ENCODE measurements around the gene CACNB2. TPM values are rescaled to one million over a fixed set of nuclear protein-coding genes. Genes with fewer than 3 reads are reported as not detected.

CACNB2 gene
- total RNA-seq: 10 to 100 TPM; 12.5 to 12.7 TPM

DNA sequence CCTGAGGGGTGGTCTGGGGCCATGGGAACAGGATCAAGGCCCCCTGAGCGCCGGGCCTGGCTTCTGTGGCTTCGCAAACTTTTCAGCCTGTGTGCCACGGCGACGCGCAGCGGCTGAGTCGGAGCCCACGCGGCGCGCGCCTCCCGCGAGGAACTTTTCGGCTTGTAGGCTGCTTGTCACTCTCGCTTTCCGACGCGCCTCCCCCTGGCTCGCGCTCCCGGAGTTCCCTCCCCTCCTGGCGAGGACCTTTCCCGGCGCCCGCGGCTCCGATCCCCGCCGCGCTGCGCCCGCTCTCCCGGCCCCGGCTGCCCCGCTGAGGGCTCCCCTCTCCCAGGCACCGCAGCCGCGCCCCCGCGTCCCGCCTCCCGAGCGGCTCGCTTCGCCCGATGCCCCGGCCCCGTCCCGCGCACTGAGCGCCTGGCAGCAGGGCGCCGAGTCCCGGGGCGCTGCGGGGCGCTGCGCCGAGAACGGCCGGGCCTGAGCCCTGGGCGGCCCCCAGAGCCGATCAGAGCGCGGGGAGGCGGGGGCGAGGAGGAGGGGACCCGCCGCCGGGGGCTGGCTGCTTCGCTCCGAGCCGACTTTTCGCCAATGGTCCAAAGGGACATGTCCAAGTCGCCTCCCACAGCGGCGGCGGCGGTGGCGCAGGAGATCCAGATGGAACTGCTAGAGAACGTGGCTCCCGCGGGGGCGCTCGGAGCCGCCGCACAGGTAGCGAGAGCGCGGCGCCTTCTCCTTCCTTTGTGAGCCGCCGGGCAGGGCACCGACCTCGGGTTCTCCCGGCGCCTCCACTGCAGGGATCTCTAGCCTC is at the start of gene CACNB2:
CACNB2 (plus strand) TSS at position 276 of the 808 bp plus-strand sequence.
- Histone ChIP-seq H3K27me3 (no peaks in the 10 kb centered on the region), H3K4me1 (peaks cover 25% of the 10 kb centered on the region), H3K4me3 (peak within 1 kb of the TSS; percentile 72 to 73), H3K27ac (peak within 1 kb of the TSS; percentile 51 to 88 (median 86)), H3K36me3 (replicated peaks in 1 of 2; ENCODE audit: insufficient read depth in 1 of 2, low read depth in 2 of 2) (no peaks in the 10 kb centered on the region), H3K9me3 (no peaks in the 10 kb centered on the region)
- intact Hi-C loops (cut with DNase I): no loop called here
- DNase-seq (peak; percentile 76 to 85 (median 82)), ATAC-seq (peak; percentile 81)
- WGBS, 2 donors: 0 to 1% methylated on average over 41 to 61 of the region's 100 CpGs
- TF ChIP-seq, protein P1, sequence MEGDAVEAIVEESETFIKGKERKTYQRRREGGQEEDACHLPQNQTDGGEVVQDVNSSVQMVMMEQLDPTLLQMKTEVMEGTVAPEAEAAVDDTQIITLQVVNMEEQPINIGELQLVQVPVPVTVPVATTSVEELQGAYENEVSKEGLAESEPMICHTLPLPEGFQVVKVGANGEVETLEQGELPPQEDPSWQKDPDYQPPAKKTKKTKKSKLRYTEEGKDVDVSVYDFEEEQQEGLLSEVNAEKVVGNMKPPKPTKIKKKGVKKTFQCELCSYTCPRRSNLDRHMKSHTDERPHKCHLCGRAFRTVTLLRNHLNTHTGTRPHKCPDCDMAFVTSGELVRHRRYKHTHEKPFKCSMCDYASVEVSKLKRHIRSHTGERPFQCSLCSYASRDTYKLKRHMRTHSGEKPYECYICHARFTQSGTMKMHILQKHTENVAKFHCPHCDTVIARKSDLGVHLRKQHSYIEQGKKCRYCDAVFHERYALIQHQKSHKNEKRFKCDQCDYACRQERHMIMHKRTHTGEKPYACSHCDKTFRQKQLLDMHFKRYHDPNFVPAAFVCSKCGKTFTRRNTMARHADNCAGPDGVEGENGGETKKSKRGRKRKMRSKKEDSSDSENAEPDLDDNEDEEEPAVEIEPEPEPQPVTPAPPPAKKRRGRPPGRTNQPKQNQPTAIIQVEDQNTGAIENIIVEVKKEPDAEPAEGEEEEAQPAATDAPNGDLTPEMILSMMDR (IDR thresholded peaks at IDR 0.05): peak in 1 of 7 experiments; percentile 6
- TF ChIP-seq POLR2A (IDR thresholded peaks at IDR 0.05): peak; percentile 39 to 85 (median 85)

DNA sequence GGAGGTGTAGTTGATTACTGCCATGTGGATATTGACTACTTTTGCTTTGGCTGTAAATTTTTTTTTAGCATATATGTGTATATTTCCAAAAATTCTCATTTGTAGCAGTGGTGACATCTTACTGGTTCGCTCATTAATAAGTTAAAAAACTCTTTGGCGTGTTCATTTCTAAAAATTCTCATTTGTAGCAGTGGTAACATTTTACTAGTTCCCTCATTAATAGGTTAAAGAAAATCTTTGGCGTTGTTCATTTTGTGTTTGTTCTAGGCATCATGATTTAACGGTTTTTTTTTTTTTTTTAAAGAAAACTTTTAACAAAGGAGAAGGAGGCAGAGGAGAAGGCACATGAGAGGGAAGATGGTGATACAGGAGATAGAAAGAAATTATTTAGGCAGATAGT is 45.9 kb upstream of the CACNB2 start:
- Histone ChIP-seq H3K36me3 (replicated peaks in 1 of 2; ENCODE audit: insufficient read depth in 1 of 2, low read depth in 2 of 2) (no peaks in the 10 kb centered on the region), H3K27me3 (no peaks in the 10 kb centered on the region), H3K9me3 (no peaks in the 10 kb centered on the region), H3K4me3 (no peak overlapping the region), H3K27ac (no peak overlapping the region), H3K4me1 (no peaks in the 10 kb centered on the region)
- intact Hi-C loops (cut with DNase I): no loop called here
- no peak for ATAC-seq
- WGBS, 2 donors: 61 to 62% methylated on average over 4 of the region's 4 CpGs
- TF ChIP-seq, protein P1 (IDR thresholded peaks at IDR 0.05): no peak
- no peak for TF ChIP-seq POLR2A (IDR thresholded peaks at IDR 0.05)
- DNase-seq: no peak

GRCh38 chr10:18094793-18095192 is 45.4 kb upstream of the CACNB2 start:
- Histone ChIP-seq H3K4me3 (no peak overlapping the region), H3K27me3 (no peaks in the 10 kb centered on the region), H3K4me1 (no peaks in the 10 kb centered on the region), H3K9me3 (no peaks in the 10 kb centered on the region), H3K36me3 (replicated peaks in 1 of 2; ENCODE audit: insufficient read depth in 1 of 2, low read depth in 2 of 2) (no peaks in the 10 kb centered on the region), H3K27ac (no peak overlapping the region)
- TF ChIP-seq, protein P1 (IDR thresholded peaks at IDR 0.05): no peak
- no peak for TF ChIP-seq POLR2A (IDR thresholded peaks at IDR 0.05)
- DNase-seq (no peak), ATAC-seq (no peak)
- 91% methylated on average over 2 of the region's 2 CpGs for WGBS, 2 donors
- intact Hi-C loops (cut with DNase I): no loop called here

DNA sequence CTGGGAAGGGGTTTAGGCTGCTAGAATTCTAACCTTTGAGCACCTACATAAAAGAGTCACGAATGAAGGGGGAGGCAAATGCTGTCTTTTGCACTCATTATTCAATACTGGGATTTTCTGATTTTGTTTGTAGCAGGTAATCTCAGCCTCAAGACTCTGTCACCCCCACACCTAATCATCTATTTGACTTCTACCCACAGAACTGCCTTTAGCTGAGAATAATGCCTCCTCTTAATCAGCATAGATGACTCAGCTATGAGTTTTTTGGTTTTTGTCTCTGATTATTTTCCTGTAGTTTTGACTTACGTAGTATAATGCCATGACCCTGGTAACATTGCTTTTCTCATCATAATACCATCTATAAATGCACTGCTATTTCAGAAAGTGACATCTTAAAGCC is 42.7 kb upstream of the CACNB2 start:
- 83 to 96% methylated on average over 2 of the region's 2 CpGs for WGBS, 2 donors
- DNase-seq: no peak
- no peak overlapping the region for H3K4me3 ChIP-seq
- no peaks in the 10 kb centered on the region for H3K27me3 ChIP-seq
- no peaks in the 10 kb centered on the region for H3K4me1 ChIP-seq
- H3K9me3 ChIP-seq: no peaks in the 10 kb centered on the region
- no peaks in the 10 kb centered on the region for H3K36me3 ChIP-seq (replicated peaks in 1 of 2; ENCODE audit: insufficient read depth in 1 of 2, low read depth in 2 of 2)
- no peak overlapping the region for H3K27ac ChIP-seq
- TF ChIP-seq, protein P1 (IDR thresholded peaks at IDR 0.05): no peak
- no peak for TF ChIP-seq POLR2A (IDR thresholded peaks at IDR 0.05)
- ATAC-seq: no peak
- intact Hi-C loops (cut with DNase I): no loop called here

GRCh38 chr10:18098201-18098600 is 42.0 kb upstream of the CACNB2 start:
- Histone ChIP-seq H3K4me3 (no peak overlapping the region), H3K27me3 (no peaks in the 10 kb centered on the region), H3K9me3 (no peaks in the 10 kb centered on the region), H3K4me1 (no peaks in the 10 kb centered on the region), H3K36me3 (replicated peaks in 1 of 2; ENCODE audit: insufficient read depth in 1 of 2, low read depth in 2 of 2) (no peaks in the 10 kb centered on the region), H3K27ac (no peak overlapping the region)
- WGBS, 2 donors: 85 to 95% methylated on average over 3 of the region's 3 CpGs
- intact Hi-C loops (cut with DNase I): no loop called here
- DNase-seq (no peak), ATAC-seq (no peak)
- TF ChIP-seq, protein P1 (IDR thresholded peaks at IDR 0.05): no peak
- TF ChIP-seq POLR2A (IDR thresholded peaks at IDR 0.05): no peak
